HG02678 (cell line): ENCODE measurements around the gene ZNF112.

Source experiments
- ATAC-seq: cut with Tn5 transposase; IDR thresholded peaks from one replicate; pipeline ENCODE4 v1.9.1; 2021; ENCODE audit warnings: mild to moderate bottlenecking, moderate library complexity; ENCODE audit not compliant: unreplicated experiment

Gene ZNF112

DNA sequence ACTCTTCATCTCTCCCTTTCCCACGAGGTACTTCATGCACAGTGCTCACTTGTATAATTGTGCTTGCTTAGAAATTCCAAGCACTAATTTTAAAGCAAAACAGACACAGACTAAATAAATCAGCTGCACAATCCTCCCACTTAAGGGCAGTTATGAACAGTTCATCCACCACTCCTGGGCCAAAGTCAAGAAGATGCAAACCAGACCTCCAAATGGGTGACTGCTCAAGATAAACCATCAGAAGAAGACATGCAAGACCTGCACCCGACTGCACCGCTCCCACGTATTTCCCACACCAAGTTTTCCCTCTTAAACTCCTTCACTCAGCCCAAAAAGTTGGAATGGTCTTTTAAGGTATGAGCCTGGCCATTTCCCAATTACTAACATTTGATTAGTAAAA lies 71.5 kb downstream of the ZNF112 start:
- ATAC-seq, result no peak

DNA sequence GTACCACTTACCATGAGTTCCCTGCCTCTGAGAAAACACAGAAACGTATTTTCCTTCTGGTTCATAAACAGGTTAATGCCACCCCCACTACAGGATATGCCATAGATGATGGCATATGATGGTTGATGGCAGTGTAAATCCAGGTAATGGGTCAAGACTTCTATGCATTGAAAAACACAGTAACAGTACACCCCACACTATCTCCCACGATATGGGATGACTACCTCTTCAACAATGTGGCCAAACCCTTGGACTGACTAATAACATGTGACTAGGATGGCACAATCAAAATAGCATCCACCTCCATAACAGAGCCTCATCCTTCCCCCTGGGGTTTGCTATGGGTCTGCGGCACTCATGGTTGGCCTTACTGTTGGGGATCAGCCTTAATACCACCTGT lies 73.6 kb downstream of the ZNF112 start:
- no peak for ATAC-seq

DNA sequence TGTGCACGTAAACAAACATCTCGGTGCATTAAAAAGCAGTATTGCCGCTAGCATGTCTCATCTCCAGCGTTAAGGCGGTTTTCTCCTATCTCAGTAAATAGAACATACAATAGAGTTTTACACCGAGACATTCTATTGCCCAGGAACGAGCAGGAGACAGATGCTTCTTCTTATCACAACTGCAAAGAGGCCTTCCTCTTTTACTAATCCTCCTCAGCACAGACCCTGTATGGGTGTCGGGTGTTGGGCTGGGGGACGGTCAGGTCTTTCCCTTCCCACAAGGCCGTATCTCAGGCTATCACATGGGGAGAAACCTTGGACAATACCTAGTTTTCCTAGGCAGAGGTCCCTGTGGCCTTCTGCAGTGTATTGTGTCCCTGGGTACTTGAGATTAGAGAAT lies 75.6 kb downstream of the ZNF112 start:
- no peak for ATAC-seq

DNA sequence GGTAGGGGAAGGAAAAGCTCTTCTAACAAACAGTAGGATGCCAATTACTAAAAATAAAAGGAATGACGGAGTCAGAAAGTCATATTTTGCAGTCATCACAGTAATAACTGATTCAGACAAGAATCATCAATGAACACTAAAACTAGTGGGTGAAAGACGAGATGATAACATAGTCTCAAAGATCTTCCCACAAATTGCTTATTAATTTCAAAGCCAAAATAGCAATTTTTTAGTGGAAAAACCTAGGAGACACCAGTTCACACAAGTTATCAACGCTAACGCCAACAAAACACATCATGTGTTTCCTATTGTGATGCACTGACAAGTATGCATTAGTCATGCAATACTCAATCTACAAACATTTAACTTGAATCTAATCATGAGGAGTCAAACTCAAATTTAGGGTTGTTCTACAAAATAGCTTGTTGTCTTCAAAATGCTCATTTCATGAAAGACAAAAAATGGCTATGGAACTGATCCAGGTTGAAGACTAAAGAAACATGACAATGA lies 78.2 kb downstream of the ZNF112 start:
- ATAC-seq, result no peak

DNA sequence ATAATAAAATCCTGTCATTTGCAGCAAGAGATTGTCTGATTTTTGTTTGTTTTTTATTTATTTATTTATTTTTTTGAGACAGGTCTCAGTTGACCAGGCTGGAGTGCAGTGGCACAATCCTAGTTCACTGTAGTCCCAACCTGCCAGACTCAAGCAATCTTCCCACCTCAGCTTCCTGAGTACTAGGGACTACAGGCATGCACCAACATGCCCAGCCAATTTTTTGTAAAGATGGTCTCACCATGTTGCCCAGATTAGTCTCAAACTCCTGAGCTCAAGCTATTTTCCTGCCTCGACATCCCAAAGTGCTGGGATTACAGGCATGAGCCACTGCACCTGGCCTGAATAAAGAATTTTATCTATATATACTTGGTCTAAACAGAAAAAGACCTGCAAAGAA lies 79.1 kb downstream of the ZNF112 start:
- ATAC-seq, result no peak
